NB4 (cell line): ENCODE data around the gene SMCHD1.

Experiments used
- MYC ChIP-seq: IDR thresholded peaks from 2 replicates; pipeline ENCODE4 v1.6.1; 2011; ENCODE audit warnings: low read depth, low read length
- TF ChIP-seq, protein P1 (sequence below): IDR thresholded peaks from one replicate; pipeline ENCODE4 v1.5.1; 2012; ENCODE audit warnings: low read depth, low read length

DNA sequence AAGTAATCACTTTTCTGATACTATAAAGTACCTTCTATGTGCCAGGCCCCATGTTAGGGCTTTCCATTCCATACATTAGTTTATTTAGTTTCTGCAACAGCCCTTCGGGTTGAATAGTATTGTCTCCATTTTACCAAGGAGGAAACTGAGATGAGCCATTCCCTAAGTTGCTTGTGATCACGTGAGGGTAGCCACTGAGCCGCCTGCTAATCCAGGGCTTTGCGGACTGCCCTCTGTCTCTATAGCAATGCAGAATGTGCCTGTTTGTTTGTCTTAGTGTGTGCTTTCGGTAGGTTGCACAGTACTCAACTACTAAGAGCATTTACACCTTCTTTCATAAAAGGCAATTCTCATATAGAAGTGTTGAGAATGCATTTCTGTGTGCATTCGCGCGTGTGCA, 196.2 kb downstream of the SMCHD1 start:
- no peak for TF ChIP-seq MYC
- TF ChIP-seq, protein P1, sequence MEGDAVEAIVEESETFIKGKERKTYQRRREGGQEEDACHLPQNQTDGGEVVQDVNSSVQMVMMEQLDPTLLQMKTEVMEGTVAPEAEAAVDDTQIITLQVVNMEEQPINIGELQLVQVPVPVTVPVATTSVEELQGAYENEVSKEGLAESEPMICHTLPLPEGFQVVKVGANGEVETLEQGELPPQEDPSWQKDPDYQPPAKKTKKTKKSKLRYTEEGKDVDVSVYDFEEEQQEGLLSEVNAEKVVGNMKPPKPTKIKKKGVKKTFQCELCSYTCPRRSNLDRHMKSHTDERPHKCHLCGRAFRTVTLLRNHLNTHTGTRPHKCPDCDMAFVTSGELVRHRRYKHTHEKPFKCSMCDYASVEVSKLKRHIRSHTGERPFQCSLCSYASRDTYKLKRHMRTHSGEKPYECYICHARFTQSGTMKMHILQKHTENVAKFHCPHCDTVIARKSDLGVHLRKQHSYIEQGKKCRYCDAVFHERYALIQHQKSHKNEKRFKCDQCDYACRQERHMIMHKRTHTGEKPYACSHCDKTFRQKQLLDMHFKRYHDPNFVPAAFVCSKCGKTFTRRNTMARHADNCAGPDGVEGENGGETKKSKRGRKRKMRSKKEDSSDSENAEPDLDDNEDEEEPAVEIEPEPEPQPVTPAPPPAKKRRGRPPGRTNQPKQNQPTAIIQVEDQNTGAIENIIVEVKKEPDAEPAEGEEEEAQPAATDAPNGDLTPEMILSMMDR, result no peak
